ENCODE measurements around the gene NCOR1. TPM values are rescaled to one million over a fixed set of nuclear protein-coding genes. Genes with fewer than 3 reads are reported as not detected.

The NCOR1 gene
- total RNA-seq, 1 experiment from 2014 or later: 124 TPM

- TF ChIP-seq PRDM15 (CRISPR knock-in tag; IDR thresholded peaks at IDR 0.05) (no peak), TEAD1 (CRISPR knock-in tag; IDR thresholded peaks at IDR 0.05) (peak; percentile 95), ZBTB21 (CRISPR knock-in tag; IDR thresholded peaks at IDR 0.05; ENCODE audit: borderline replicate concordance) (peak; percentile 97), GRHL2 (CRISPR knock-in tag; IDR thresholded peaks at IDR 0.05; ENCODE audit: insufficient replicate concordance, severe bottlenecking) (no peak), ZNF317 (CRISPR knock-in tag; IDR thresholded peaks at IDR 0.05; ENCODE audit: borderline replicate concordance, low read depth) (peak; percentile 55; the same call in 1 of the 2 replicates), ZNF671 (CRISPR knock-in tag; IDR thresholded peaks at IDR 0.05) (no peak), JAZF1 (CRISPR knock-in tag; IDR thresholded peaks at IDR 0.05) (no peak), KAT7 (CRISPR knock-in tag; IDR thresholded peaks at IDR 0.05; ENCODE audit: borderline replicate concordance) (peak; percentile 85; the same call in 1 of the 2 replicates), GTF2I (CRISPR knock-in tag; conservative IDR thresholded peaks at IDR 0.05) (no peak), ZSCAN18 (CRISPR knock-in tag; IDR thresholded peaks at IDR 0.05) (no peak), ZMAT4 (CRISPR knock-in tag; IDR thresholded peaks at IDR 0.05) (no peak), STAT6 (CRISPR knock-in tag; conservative IDR thresholded peaks at IDR 0.05; ENCODE audit: low read depth) (no peak; the same call in 1 of the 2 replicates), IRF2 (CRISPR knock-in tag; IDR thresholded peaks at IDR 0.05; ENCODE audit: borderline replicate concordance, low read depth) (no peak), ZNF232 (CRISPR knock-in tag; IDR thresholded peaks at IDR 0.05) (peak; percentile 49; the same call in 1 of the 2 replicates), NR2C2 (CRISPR knock-in tag; IDR thresholded peaks at IDR 0.05) (no peak)
- TF ChIP-seq, protein P1, sequence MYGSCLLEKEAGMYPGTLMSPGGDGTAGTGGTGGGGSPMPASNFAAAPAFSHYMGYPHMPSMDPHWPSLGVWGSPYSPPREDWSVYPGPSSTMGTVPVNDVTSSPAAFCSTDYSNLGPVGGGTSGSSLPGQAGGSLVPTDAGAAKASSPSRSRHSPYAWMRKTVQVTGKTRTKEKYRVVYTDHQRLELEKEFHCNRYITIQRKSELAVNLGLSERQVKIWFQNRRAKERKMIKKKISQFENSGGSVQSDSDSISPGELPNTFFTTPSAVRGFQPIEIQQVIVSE (CRISPR knock-in tag; IDR thresholded peaks at IDR 0.05; ENCODE audit: borderline replicate concordance): no peak
- TF ChIP-seq, protein P2, sequence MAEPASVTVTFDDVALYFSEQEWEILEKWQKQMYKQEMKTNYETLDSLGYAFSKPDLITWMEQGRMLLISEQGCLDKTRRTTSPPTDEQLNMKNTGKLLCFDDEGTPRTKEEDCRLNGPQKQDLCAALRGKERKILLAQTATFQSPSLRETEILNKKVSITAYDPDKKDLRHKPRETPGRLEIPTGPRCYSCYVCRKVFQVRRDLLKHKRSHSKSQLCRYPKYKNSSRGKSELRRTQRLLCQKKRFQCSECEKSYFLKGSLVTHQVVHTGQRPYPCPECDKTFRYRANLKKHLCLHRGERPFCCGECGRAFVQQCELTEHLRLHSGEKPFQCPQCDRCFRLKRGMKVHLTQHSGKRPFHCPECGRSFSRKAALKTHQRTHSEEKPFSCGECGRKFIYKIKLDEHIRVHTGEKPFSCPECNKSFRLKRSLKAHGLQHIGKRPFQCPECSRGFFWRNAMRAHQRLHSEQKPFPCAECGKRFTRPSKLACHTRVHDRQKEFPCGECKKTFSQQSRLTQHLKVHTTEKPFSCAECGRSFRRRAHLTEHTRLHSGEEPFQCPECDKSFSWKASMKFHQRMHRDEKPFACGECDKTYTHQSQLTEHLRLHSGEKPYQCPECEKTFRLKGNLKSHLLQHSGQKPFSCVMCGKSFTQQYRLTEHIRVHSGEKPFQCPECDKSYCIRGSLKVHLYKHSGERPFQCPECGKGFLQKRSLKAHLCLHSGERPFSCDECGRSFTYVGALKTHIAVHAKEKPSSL (CRISPR knock-in tag; conservative IDR thresholded peaks at IDR 0.05): no peak
- TF ChIP-seq, protein P3, sequence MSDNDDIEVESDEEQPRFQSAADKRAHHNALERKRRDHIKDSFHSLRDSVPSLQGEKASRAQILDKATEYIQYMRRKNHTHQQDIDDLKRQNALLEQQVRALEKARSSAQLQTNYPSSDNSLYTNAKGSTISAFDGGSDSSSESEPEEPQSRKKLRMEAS (CRISPR knock-in tag; IDR thresholded peaks at IDR 0.05): peak; percentile 96
- TF ChIP-seq, protein P4, sequence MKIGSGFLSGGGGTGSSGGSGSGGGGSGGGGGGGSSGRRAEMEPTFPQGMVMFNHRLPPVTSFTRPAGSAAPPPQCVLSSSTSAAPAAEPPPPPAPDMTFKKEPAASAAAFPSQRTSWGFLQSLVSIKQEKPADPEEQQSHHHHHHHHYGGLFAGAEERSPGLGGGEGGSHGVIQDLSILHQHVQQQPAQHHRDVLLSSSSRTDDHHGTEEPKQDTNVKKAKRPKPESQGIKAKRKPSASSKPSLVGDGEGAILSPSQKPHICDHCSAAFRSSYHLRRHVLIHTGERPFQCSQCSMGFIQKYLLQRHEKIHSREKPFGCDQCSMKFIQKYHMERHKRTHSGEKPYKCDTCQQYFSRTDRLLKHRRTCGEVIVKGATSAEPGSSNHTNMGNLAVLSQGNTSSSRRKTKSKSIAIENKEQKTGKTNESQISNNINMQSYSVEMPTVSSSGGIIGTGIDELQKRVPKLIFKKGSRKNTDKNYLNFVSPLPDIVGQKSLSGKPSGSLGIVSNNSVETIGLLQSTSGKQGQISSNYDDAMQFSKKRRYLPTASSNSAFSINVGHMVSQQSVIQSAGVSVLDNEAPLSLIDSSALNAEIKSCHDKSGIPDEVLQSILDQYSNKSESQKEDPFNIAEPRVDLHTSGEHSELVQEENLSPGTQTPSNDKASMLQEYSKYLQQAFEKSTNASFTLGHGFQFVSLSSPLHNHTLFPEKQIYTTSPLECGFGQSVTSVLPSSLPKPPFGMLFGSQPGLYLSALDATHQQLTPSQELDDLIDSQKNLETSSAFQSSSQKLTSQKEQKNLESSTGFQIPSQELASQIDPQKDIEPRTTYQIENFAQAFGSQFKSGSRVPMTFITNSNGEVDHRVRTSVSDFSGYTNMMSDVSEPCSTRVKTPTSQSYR (CRISPR knock-in tag; IDR thresholded peaks at IDR 0.05): peak; percentile 81; the same call in 1 of the 2 replicates
- TF ChIP-seq, protein P5, sequence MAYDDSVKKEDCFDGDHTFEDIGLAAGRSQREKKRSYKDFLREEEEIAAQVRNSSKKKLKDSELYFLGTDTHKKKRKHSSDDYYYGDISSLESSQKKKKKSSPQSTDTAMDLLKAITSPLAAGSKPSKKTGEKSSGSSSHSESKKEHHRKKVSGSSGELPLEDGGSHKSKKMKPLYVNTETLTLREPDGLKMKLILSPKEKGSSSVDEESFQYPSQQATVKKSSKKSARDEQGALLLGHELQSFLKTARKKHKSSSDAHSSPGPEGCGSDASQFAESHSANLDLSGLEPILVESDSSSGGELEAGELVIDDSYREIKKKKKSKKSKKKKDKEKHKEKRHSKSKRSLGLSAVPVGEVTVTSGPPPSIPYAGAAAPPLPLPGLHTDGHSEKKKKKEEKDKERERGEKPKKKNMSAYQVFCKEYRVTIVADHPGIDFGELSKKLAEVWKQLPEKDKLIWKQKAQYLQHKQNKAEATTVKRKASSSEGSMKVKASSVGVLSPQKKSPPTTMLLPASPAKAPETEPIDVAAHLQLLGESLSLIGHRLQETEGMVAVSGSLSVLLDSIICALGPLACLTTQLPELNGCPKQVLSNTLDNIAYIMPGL (CRISPR knock-in tag; IDR thresholded peaks at IDR 0.05): peak; percentile 100
Measured at GRCh38 chr17:15999141-15999973, 216.0 kb downstream of the NCOR1 start, which contains the start of the genes TTC19 and ZSWIM7 (continued).

All from WTC11 (cell line).